Lung (tissue), 12 donors: ENCODE measurements around the gene FCRL6. TPM values are rescaled to one million over a fixed set of nuclear protein-coding genes. Genes with fewer than 3 reads are reported as not detected.

Experiments
- ATAC-seq: fragments of 200-7000 bp; cut with Tn5 transposase; one replicate; pipeline ENCODE4 v1.9.1; 2020; ENCODE audit warnings: moderate number of reproducible peaks; ENCODE audit not compliant: insufficient read depth, low FRiP score
- DNase-seq, 3 donors: peaks; one replicate each; pipeline ENCODE4 v3.0.0-alpha.2; 2013 to 2017
- H3K27ac ChIP-seq, 2 donors: one replicate each; pipeline ENCODE4 v1.5.1; 2013; ENCODE audit warnings: mild to moderate bottlenecking in 2 of 2, moderate library complexity in 2 of 2, control low read depth in 1 of 2, inconsistent platforms in 1 of 2, low read depth in 1 of 2, low read length in 1 of 2
- H3K27me3 ChIP-seq, 3 donors: one replicate each; pipeline ENCODE4 v1.5.1; 2013; ENCODE audit warnings: low read length in 2 of 3; ENCODE audit not compliant: control insufficient read depth in 3 of 3, insufficient read depth in 3 of 3
- H3K36me3 ChIP-seq, 4 donors: one replicate each; pipeline ENCODE4 v1.5.1; 2013; ENCODE audit warnings: low read length in 4 of 4, mild to moderate bottlenecking in 1 of 4, moderate library complexity in 1 of 4; ENCODE audit not compliant: control insufficient read depth in 4 of 4, insufficient read depth in 4 of 4
- H3K4me1 ChIP-seq, 5 donors: one replicate each; pipeline ENCODE4 v1.5.1; 2013; ENCODE audit warnings: low read length in 5 of 5, mild to moderate bottlenecking in 2 of 5, moderate library complexity in 1 of 5; ENCODE audit not compliant: control insufficient read depth in 5 of 5, insufficient read depth in 5 of 5
- H3K4me3 ChIP-seq: one replicate; pipeline ENCODE4 v1.5.1; 2013; ENCODE audit warnings: mild to moderate bottlenecking, control low read depth, moderate library complexity
- H3K9ac ChIP-seq, 2 donors: one replicate each; pipeline ENCODE4 v1.5.1; 2013; ENCODE audit warnings: low read length in 2 of 2, control low read depth in 1 of 2; ENCODE audit not compliant: insufficient read depth in 1 of 2
- H3K9me3 ChIP-seq, 4 donors: one replicate each; pipeline ENCODE4 v1.5.1; 2013; ENCODE audit warnings: low read length in 3 of 4, mild to moderate bottlenecking in 1 of 4, moderate library complexity in 1 of 4; ENCODE audit not compliant: control insufficient read depth in 4 of 4, insufficient read depth in 3 of 4
- CTCF ChIP-seq: IDR thresholded peaks from 2 replicates; pipeline ENCODE4 v1.5.1; 2012; ENCODE audit warnings: mild to moderate bottlenecking; ENCODE audit errors: control extremely low read depth, extremely low read depth
- WGBS, 2 donors: extraction: QIAGEN DNeasy Blood & Tissue Kit; methylation state at CpG; one replicate each; pipeline ENCODE4 v1.1.7; 2013; 5-methylcytosine and 5-hydroxymethylcytosine counted together
- polyA plus RNA-seq, 2 donors: library from polyadenylated mRNA; stranded (reverse); fragments of 200-250 nt; gene quantifications; one replicate each; pipeline ENCODE4 v1.2.1, GENCODE V29; 2013
- total RNA-seq, 2 donors: library from RNA; depleted of rRNA in 1 of 2; stranded (reverse); fragments of >200 nt in 1 of 2; gene quantifications; one replicate each; pipeline ENCODE4 v1.2.1, GENCODE V29; 2014 to 2021
- donor health status: control.
- donor health status: control.
- donor health status: Bipolar disorder and iron deficiency.
- donor health status: healthy.
- donor health status: DM: yes; HTN: yes; CAD: no.

The FCRL6 gene
- total and polyA plus RNA-seq, 4 donors = 0.55 to 0.82 (median 0.71) TPM

- H3K4me1 ChIP-seq = peaks cover 0 to 23% (median 0%) of the 10 kb centered on the region in 5 donors
- WGBS, 2 donors = 6 to 36% methylated on average over 3 of the region's 3 CpGs
- H3K9me3 ChIP-seq = no peaks in the 10 kb centered on the region
- ATAC-seq (peak; percentile 59), DNase-seq (peak in 2 of 3 donors; percentile 34 to 41)
- no peak for TF ChIP-seq CTCF
- peaks cover 0 to 4% (median 0%) of the 10 kb centered on the region in 4 donors for H3K36me3 ChIP-seq
- H3K27ac ChIP-seq = no peak overlapping the region
- H3K27me3 ChIP-seq = no peaks in the 10 kb centered on the region
- H3K4me3 ChIP-seq = no peak overlapping the region
- H3K9ac ChIP-seq = no peak overlapping the region
Observed at GRCh38 chr1:159829273-159829634, 27.1 kb downstream of the FCRL6 start.

DNA sequence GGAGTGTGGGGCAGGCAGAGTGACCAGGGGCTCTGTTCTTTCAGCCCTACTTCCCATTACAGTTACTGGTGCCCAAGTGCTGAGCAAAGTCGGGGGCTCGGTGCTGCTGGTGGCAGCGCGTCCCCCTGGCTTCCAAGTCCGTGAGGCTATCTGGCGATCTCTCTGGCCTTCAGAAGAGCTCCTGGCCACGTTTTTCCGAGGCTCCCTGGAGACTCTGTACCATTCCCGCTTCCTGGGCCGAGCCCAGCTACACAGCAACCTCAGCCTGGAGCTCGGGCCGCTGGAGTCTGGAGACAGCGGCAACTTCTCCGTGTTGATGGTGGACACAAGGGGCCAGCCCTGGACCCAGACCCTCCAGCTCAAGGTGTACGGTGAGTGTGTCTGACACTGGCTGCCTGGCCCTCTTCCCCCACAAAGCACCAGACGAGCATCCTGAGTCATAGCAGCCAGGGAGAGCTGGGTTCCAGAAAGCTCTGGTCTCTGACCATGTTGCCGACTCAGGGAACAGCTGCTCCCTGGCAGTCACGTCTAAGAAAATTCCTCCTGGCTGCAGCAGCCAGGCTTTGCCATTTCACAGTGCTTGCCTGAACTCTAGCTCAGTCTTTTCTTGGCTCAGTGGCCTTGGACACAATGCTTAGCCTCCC is 27.8 kb downstream of the FCRL6 start:
- WGBS, 2 donors = 84 to 92% methylated on average over 18 of the region's 18 CpGs
- no peak overlapping the region for H3K27ac ChIP-seq
- no peak for TF ChIP-seq CTCF
- no peaks in the 10 kb centered on the region for H3K9me3 ChIP-seq
- H3K4me3 ChIP-seq = no peak overlapping the region
- H3K27me3 ChIP-seq = no peaks in the 10 kb centered on the region
- ATAC-seq = no peak
- peaks cover 0 to 4% (median 0%) of the 10 kb centered on the region in 4 donors for H3K36me3 ChIP-seq
- peaks cover 0 to 23% (median 0%) of the 10 kb centered on the region in 5 donors for H3K4me1 ChIP-seq
- H3K9ac ChIP-seq = no peak overlapping the region
- DNase-seq = peak; percentile 42 to 60 (median 47)

- Histone ChIP-seq H3K9me3 (no peaks in the 10 kb centered on the region), H3K9ac (no peak overlapping the region), H3K4me3 (no peak overlapping the region), H3K27ac (no peak overlapping the region), H3K36me3 (peaks cover 0 to 4% (median 0%) of the 10 kb centered on the region in 4 donors), H3K4me1 (peaks cover 0 to 22% (median 0%) of the 10 kb centered on the region in 5 donors), H3K27me3 (no peaks in the 10 kb centered on the region)
- 74 to 85% methylated on average over 8 of the region's 8 CpGs for WGBS, 2 donors
- DNase-seq (no peak), ATAC-seq (no peak)
- TF ChIP-seq CTCF = no peak
Observed at GRCh38 chr1:159830722-159831121, 28.6 kb downstream of the FCRL6 start.
